ENCODE data around the gene MRPL44.

Gene MRPL44

GRCh38 chr2:223923976-223924375 is 33.3 kb upstream of the MRPL44 start:
- H3K4me3 ChIP-seq (ENCODE audit: extremely low read depth, insufficient read depth, low read length, poor library complexity, severe bottlenecking) = no peak overlapping the region
- WGBS, 2 experiments (ENCODE audit: insufficient coverage in 2 of 2) = 71% methylated on average over 1 of the region's 2 CpGs; no CpG with 5 or more reads in 1 of the 2 experiments
- H3K27ac ChIP-seq (ENCODE audit: low read depth, low read length, severe bottlenecking) = no peak overlapping the region
- peaks cover 20% of the 10 kb centered on the region for H3K9me3 ChIP-seq (ENCODE audit: control insufficient read depth, low read length)
- peaks cover 30% of the 10 kb centered on the region for H3K36me3 ChIP-seq (ENCODE audit: control insufficient read depth, insufficient read depth, low read length)
- H3K4me1 ChIP-seq (ENCODE audit: control insufficient read depth, insufficient read depth, low read length, poor library complexity, severe bottlenecking) = no peaks in the 10 kb centered on the region

GRCh38 chr2:223925106-223925505 is 32.2 kb upstream of the MRPL44 start:
- Histone ChIP-seq H3K36me3 (ENCODE audit: control insufficient read depth, insufficient read depth, low read length) (peaks cover 24% of the 10 kb centered on the region), H3K9me3 (ENCODE audit: control insufficient read depth, low read length) (peaks cover 20% of the 10 kb centered on the region), H3K4me3 (ENCODE audit: extremely low read depth, insufficient read depth, low read length, poor library complexity, severe bottlenecking) (no peak overlapping the region), H3K4me1 (ENCODE audit: control insufficient read depth, insufficient read depth, low read length, poor library complexity, severe bottlenecking) (no peaks in the 10 kb centered on the region), H3K27ac (ENCODE audit: low read depth, low read length, severe bottlenecking) (no peak overlapping the region)
- 100% methylated on average over 1 of the region's 3 CpGs; no CpG with 5 or more reads in 1 of the 2 experiments for whole genome bisulfite sequencing, 2 experiments (ENCODE audit: insufficient coverage in 2 of 2)

GRCh38 chr2:223928113-223929006 is 28.9 kb upstream of the MRPL44 start:
- Histone ChIP-seq H3K27ac (ENCODE audit: low read depth, low read length, severe bottlenecking) (no peak overlapping the region), H3K9me3 (ENCODE audit: control insufficient read depth, low read length) (peaks cover 20% of the 10 kb centered on the region), H3K36me3 (ENCODE audit: control insufficient read depth, insufficient read depth, low read length) (peaks cover 14% of the 10 kb centered on the region), H3K4me1 (ENCODE audit: control insufficient read depth, insufficient read depth, low read length, poor library complexity, severe bottlenecking) (peaks cover 5% of the 10 kb centered on the region), H3K4me3 (ENCODE audit: extremely low read depth, insufficient read depth, low read length, poor library complexity, severe bottlenecking) (no peak overlapping the region)
- 91 to 96% methylated on average over 4 to 5 of the region's 7 CpGs for WGBS, 2 experiments (ENCODE audit: insufficient coverage in 2 of 2)

GRCh38 chr2:223929571-223930102 is 27.6 kb upstream of the MRPL44 start:
- no peak overlapping the region for H3K27ac ChIP-seq (ENCODE audit: low read depth, low read length, severe bottlenecking)
- peaks cover 5% of the 10 kb centered on the region for H3K4me1 ChIP-seq (ENCODE audit: control insufficient read depth, insufficient read depth, low read length, poor library complexity, severe bottlenecking)
- peaks cover 20% of the 10 kb centered on the region for H3K9me3 ChIP-seq (ENCODE audit: control insufficient read depth, low read length)
- no peak overlapping the region for H3K4me3 ChIP-seq (ENCODE audit: extremely low read depth, insufficient read depth, low read length, poor library complexity, severe bottlenecking)
- 72 to 94% methylated on average over 2 to 3 of the region's 4 CpGs for WGBS, 2 experiments (ENCODE audit: insufficient coverage in 2 of 2)
- H3K36me3 ChIP-seq (ENCODE audit: control insufficient read depth, insufficient read depth, low read length) = peaks cover 14% of the 10 kb centered on the region

GRCh38 chr2:223930103-223930976 is 26.9 kb upstream of the MRPL44 start:
- no peak overlapping the region for H3K27ac ChIP-seq (ENCODE audit: low read depth, low read length, severe bottlenecking)
- WGBS, 2 experiments (ENCODE audit: insufficient coverage in 2 of 2) = 86 to 89% methylated on average over 20 of the region's 23 CpGs
- peaks cover 14% of the 10 kb centered on the region for H3K36me3 ChIP-seq (ENCODE audit: control insufficient read depth, insufficient read depth, low read length)
- peaks cover 20% of the 10 kb centered on the region for H3K9me3 ChIP-seq (ENCODE audit: control insufficient read depth, low read length)
- H3K4me1 ChIP-seq (ENCODE audit: control insufficient read depth, insufficient read depth, low read length, poor library complexity, severe bottlenecking) = peaks cover 5% of the 10 kb centered on the region
- no peak overlapping the region for H3K4me3 ChIP-seq (ENCODE audit: extremely low read depth, insufficient read depth, low read length, poor library complexity, severe bottlenecking)

- Histone ChIP-seq H3K36me3 (ENCODE audit: control insufficient read depth, insufficient read depth, low read length) (no peaks in the 10 kb centered on the region), H3K4me1 (ENCODE audit: control insufficient read depth, insufficient read depth, low read length, poor library complexity, severe bottlenecking) (peaks cover 17% of the 10 kb centered on the region), H3K9me3 (ENCODE audit: control insufficient read depth, low read length) (peaks cover 5% of the 10 kb centered on the region), H3K4me3 (ENCODE audit: extremely low read depth, insufficient read depth, low read length, poor library complexity, severe bottlenecking) (no peak overlapping the region), H3K27ac (ENCODE audit: low read depth, low read length, severe bottlenecking) (no peak overlapping the region)
- 93 to 100% methylated on average over 1 to 4 of the region's 6 CpGs for WGBS, 2 experiments (ENCODE audit: insufficient coverage in 2 of 2)
These were observed 24.2 kb upstream of the MRPL44 start for GRCh38 chr2:223932816-223933800.

GRCh38 chr2:223934870-223935269 is 22.4 kb upstream of the MRPL44 start:
- H3K4me3 ChIP-seq (ENCODE audit: extremely low read depth, insufficient read depth, low read length, poor library complexity, severe bottlenecking) = no peak overlapping the region
- H3K4me1 ChIP-seq (ENCODE audit: control insufficient read depth, insufficient read depth, low read length, poor library complexity, severe bottlenecking) = peaks cover 17% of the 10 kb centered on the region
- H3K36me3 ChIP-seq (ENCODE audit: control insufficient read depth, insufficient read depth, low read length) = peaks cover 5% of the 10 kb centered on the region
- WGBS, 2 experiments (ENCODE audit: insufficient coverage in 2 of 2) = 55 to 69% methylated on average over 4 of the region's 6 CpGs
- H3K27ac ChIP-seq (ENCODE audit: low read depth, low read length, severe bottlenecking) = no peak overlapping the region
- no peaks in the 10 kb centered on the region for H3K9me3 ChIP-seq (ENCODE audit: control insufficient read depth, low read length)

GRCh38 chr2:223935459-223936125 is 21.7 kb upstream of the MRPL44 start:
- Histone ChIP-seq H3K36me3 (ENCODE audit: control insufficient read depth, insufficient read depth, low read length) (peaks cover 5% of the 10 kb centered on the region), H3K9me3 (ENCODE audit: control insufficient read depth, low read length) (no peaks in the 10 kb centered on the region), H3K27ac (ENCODE audit: low read depth, low read length, severe bottlenecking) (no peak overlapping the region), H3K4me3 (ENCODE audit: extremely low read depth, insufficient read depth, low read length, poor library complexity, severe bottlenecking) (no peak overlapping the region), H3K4me1 (ENCODE audit: control insufficient read depth, insufficient read depth, low read length, poor library complexity, severe bottlenecking) (peaks cover 17% of the 10 kb centered on the region)

- Histone ChIP-seq H3K9me3 (ENCODE audit: control insufficient read depth, low read length) (no peaks in the 10 kb centered on the region), H3K36me3 (ENCODE audit: control insufficient read depth, insufficient read depth, low read length) (peaks cover 10% of the 10 kb centered on the region), H3K4me3 (ENCODE audit: extremely low read depth, insufficient read depth, low read length, poor library complexity, severe bottlenecking) (no peak overlapping the region), H3K4me1 (ENCODE audit: control insufficient read depth, insufficient read depth, low read length, poor library complexity, severe bottlenecking) (peaks cover 17% of the 10 kb centered on the region), H3K27ac (ENCODE audit: low read depth, low read length, severe bottlenecking) (no peak overlapping the region)
- 95 to 100% methylated on average over 2 to 3 of the region's 5 CpGs for WGBS, 2 experiments (ENCODE audit: insufficient coverage in 2 of 2)
These were observed 20.4 kb upstream of the MRPL44 start for GRCh38 chr2:223936862-223937326.

All from mesodermal cell (in vitro differentiated cells).